ENCODE measurements around the gene GJD4.

The GJD4 gene

DNA sequence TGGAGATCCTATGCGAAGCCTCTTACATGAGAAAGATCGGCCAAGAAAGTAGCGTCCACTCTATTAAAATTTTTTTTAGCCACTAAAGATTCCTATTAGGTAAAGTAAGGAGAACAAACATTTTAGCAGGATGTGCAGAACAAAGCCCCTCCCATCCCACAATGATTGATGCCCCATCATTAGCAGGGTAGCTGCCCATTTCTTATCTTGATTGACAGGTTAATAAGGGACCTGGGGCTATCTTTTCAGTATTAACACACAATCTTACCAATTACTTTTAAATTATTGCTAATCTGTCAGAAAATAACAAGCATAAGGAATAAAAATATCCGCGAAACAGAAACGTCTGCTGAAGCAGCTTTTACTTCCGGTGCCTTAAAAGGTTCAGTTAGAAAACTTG is 31.8 kb downstream of the GJD4 start:
- H3K27me3 ChIP-seq (ENCODE audit: insufficient read depth, low read depth, severe bottlenecking) = no peaks in the 10 kb centered on the region
- no peak overlapping the region for H3K4me3 ChIP-seq (ENCODE audit: low read depth, low read length)
- H3K36me3 ChIP-seq = peaks cover 14% of the 10 kb centered on the region
- H3K9me3 ChIP-seq (ENCODE audit: severe bottlenecking) = no peaks in the 10 kb centered on the region
- TF ChIP-seq, protein P1, sequence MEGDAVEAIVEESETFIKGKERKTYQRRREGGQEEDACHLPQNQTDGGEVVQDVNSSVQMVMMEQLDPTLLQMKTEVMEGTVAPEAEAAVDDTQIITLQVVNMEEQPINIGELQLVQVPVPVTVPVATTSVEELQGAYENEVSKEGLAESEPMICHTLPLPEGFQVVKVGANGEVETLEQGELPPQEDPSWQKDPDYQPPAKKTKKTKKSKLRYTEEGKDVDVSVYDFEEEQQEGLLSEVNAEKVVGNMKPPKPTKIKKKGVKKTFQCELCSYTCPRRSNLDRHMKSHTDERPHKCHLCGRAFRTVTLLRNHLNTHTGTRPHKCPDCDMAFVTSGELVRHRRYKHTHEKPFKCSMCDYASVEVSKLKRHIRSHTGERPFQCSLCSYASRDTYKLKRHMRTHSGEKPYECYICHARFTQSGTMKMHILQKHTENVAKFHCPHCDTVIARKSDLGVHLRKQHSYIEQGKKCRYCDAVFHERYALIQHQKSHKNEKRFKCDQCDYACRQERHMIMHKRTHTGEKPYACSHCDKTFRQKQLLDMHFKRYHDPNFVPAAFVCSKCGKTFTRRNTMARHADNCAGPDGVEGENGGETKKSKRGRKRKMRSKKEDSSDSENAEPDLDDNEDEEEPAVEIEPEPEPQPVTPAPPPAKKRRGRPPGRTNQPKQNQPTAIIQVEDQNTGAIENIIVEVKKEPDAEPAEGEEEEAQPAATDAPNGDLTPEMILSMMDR (IDR thresholded peaks at IDR 0.05; ENCODE audit: low read depth, low read length) = no peak
- H3K27ac ChIP-seq = no peak overlapping the region
- DNase-seq = no peak

DNA sequence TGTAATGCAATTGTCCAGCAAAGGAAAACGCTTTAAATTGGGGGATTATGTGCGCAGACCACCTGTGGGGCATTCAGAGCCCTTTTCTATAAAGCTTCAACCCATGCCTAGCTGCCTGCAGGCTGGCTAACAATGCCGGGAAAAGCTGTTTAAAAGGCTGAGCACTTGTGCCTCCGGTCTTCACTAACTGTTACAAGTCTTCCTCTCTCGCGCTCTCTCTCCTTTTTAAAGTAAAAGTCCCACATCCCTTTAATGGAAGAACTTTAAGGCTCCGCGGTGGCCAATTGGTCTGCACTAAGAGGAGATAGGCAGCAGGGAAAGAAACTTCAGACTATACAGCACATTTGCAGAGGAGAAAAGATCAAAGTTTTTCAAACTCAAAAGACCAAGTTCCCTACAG is 32.3 kb downstream of the GJD4 start:
- H3K27me3 ChIP-seq (ENCODE audit: insufficient read depth, low read depth, severe bottlenecking) = no peaks in the 10 kb centered on the region
- DNase-seq = no peak
- peaks cover 14% of the 10 kb centered on the region for H3K36me3 ChIP-seq
- no peak overlapping the region for H3K27ac ChIP-seq
- H3K9me3 ChIP-seq (ENCODE audit: severe bottlenecking) = no peaks in the 10 kb centered on the region
- no peak overlapping the region for H3K4me3 ChIP-seq (ENCODE audit: low read depth, low read length)
- TF ChIP-seq, protein P1 (IDR thresholded peaks at IDR 0.05; ENCODE audit: low read depth, low read length) = no peak

DNA sequence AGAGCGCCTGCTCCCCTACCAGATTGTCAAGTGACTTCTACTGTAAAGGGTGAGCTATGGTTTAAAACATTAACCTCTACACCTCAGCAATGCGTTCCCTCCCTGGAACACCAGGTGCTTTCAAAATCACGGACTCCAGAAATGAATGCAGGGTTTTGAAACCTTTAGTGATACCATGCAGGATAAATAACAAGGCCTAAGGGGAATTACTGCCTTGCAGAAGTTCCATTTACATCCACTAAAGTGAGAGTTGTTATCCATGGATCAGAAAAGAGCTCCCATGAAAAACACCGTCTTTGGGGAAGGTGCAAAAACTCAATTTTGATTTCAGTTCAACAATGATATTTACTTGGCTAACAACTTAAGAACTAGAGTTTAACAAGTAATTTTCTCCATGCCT is 33.0 kb downstream of the GJD4 start:
- H3K9me3 ChIP-seq (ENCODE audit: severe bottlenecking) = no peaks in the 10 kb centered on the region
- peaks cover 14% of the 10 kb centered on the region for H3K36me3 ChIP-seq
- no peak overlapping the region for H3K27ac ChIP-seq
- DNase-seq = no peak
- no peak overlapping the region for H3K4me3 ChIP-seq (ENCODE audit: low read depth, low read length)
- TF ChIP-seq, protein P1 (IDR thresholded peaks at IDR 0.05; ENCODE audit: low read depth, low read length) = no peak
- no peaks in the 10 kb centered on the region for H3K27me3 ChIP-seq (ENCODE audit: insufficient read depth, low read depth, severe bottlenecking)

DNA sequence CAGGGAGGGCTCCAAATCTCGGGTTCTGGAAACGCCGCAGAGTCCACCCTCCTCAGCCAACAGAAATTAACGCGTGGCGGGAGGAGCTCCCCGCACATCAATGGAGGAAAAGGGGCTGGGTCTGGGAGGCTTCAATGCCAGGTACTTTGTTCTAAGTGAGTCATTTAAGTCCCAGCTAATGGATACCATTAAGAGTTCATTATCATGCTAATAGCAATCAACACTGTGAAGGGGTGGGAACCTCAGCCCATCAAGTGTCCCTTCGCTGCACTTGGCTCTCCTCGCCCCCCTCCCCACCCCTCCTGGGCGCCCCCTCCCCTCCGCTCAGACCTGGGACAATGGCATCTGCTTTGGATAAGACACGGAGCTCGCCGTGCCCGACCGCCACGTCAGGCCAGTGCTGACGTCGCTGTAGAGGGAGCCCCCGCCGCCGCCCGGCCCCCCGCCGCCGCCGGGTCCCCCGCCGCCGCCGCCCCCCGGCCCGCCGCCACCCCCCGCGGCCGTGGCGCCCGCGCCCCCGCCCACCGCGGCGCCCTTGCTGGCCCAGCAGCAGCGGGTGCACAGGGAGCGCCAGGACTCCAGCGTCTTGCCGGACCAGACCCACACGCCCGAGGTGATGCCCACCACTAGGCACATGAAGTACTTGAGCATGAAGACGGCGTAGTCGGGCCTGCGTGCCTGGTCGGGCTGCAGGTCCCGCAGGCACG is 34.0 kb downstream of the GJD4 start:
- Histone ChIP-seq H3K36me3 (peaks cover 14% of the 10 kb centered on the region), H3K4me3 (ENCODE audit: low read depth, low read length) (peak overlapping the region; percentile 55), H3K9me3 (ENCODE audit: severe bottlenecking) (no peaks in the 10 kb centered on the region), H3K27me3 (ENCODE audit: insufficient read depth, low read depth, severe bottlenecking) (no peaks in the 10 kb centered on the region), H3K27ac (no peak overlapping the region)
- TF ChIP-seq, protein P1 (IDR thresholded peaks at IDR 0.05; ENCODE audit: low read depth, low read length) = no peak
- DNase-seq = no peak

DNA sequence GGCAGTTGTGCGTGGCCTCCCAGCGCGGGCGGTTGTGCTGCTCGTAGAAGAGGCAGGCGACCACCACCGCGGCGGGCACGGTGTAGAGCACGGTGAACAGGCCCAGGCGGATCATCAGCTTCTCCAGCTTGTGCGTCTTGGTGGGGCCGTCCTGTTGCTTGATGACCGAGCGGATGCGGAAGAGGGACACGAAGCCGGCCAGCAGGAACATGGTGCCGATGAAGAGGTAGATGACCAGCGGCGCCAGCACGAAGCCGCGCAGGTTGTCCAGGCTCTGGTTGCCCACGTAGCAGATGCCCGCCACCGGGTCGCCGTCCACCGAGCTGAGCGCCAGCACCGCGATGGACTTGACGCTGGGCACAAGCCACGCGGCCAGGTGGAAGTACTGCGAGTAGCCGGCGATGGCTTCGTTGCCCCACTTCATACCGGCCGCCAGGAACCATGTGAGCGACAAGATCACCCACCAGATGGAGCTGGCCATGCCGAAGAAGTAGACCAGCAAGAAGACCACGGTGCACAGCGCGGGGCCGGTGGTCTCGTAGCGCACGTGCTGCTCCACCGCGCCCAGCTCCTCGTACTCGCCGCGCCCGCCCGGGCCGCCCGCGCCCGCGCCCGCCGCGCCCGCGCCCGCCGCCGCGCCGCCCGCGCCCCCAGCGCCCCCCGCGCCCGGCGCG is 34.7 kb downstream of the GJD4 start:
- Histone ChIP-seq H3K9me3 (ENCODE audit: severe bottlenecking) (no peaks in the 10 kb centered on the region), H3K27ac (peak overlapping the region; percentile 82), H3K27me3 (ENCODE audit: insufficient read depth, low read depth, severe bottlenecking) (no peaks in the 10 kb centered on the region), H3K4me3 (ENCODE audit: low read depth, low read length) (peak overlapping the region; percentile 55), H3K36me3 (peaks cover 14% of the 10 kb centered on the region)
- TF ChIP-seq, protein P1 (IDR thresholded peaks at IDR 0.05; ENCODE audit: low read depth, low read length) = no peak
- DNase-seq = peak; percentile 19

Measured in WERI-Rb-1 (cell line).